ENCODE measurements around the gene FGF2. TPM values are rescaled to one million over a fixed set of nuclear protein-coding genes. Genes with fewer than 3 reads are reported as not detected.
A peak's percentile ranks its signal among the peaks of the same experiment; 100 is the strongest.

FGF2 gene
- total RNA-seq, 1 donor, result 86.5 TPM

GRCh38 chr4:122903766-122904288 lies 77.2 kb downstream of the FGF2 start:
- no peak for DNase-seq (ENCODE audit: insufficient read length, low spot score, missing footprints)
- H3K4me3 ChIP-seq (ENCODE audit: insufficient read depth, low read length), result no peak overlapping the region
- H3K27ac ChIP-seq (ENCODE audit: low read depth, low read length), result no peak overlapping the region
- H3K4me1 ChIP-seq (ENCODE audit: insufficient read depth, low read length), result peaks cover 26% of the 10 kb centered on the region
- H3K4me2 ChIP-seq (ENCODE audit: insufficient read depth, low read length), result no peak overlapping the region
- no peaks in the 10 kb centered on the region for H3K79me2 ChIP-seq (ENCODE audit: insufficient read depth, low read length)
- H3K36me3 ChIP-seq (ENCODE audit: insufficient read depth, low read length), result no peaks in the 10 kb centered on the region
- no peaks in the 10 kb centered on the region for H3K27me3 ChIP-seq (ENCODE audit: insufficient read depth, low read length)
- TF ChIP-seq, protein P1, sequence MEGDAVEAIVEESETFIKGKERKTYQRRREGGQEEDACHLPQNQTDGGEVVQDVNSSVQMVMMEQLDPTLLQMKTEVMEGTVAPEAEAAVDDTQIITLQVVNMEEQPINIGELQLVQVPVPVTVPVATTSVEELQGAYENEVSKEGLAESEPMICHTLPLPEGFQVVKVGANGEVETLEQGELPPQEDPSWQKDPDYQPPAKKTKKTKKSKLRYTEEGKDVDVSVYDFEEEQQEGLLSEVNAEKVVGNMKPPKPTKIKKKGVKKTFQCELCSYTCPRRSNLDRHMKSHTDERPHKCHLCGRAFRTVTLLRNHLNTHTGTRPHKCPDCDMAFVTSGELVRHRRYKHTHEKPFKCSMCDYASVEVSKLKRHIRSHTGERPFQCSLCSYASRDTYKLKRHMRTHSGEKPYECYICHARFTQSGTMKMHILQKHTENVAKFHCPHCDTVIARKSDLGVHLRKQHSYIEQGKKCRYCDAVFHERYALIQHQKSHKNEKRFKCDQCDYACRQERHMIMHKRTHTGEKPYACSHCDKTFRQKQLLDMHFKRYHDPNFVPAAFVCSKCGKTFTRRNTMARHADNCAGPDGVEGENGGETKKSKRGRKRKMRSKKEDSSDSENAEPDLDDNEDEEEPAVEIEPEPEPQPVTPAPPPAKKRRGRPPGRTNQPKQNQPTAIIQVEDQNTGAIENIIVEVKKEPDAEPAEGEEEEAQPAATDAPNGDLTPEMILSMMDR (IDR thresholded peaks at IDR 0.05; ENCODE audit: extremely low read depth, low read depth, low read length), result no peak
- no peaks in the 10 kb centered on the region for H4K20me1 ChIP-seq (ENCODE audit: insufficient read depth, low read length)
- no peak overlapping the region for H2AFZ ChIP-seq (ENCODE audit: low read length)
- no peaks in the 10 kb centered on the region for H3K9me3 ChIP-seq (ENCODE audit: low read depth, low read length)

- DNase-seq (ENCODE audit: insufficient read length, low spot score, missing footprints), result no peak
- no peaks in the 10 kb centered on the region for H3K4me1 ChIP-seq (ENCODE audit: insufficient read depth, low read length)
- TF ChIP-seq, protein P1 (IDR thresholded peaks at IDR 0.05; ENCODE audit: extremely low read depth, low read depth, low read length), result no peak
Observed at GRCh38 chr4:122906859-122907305, 80.3 kb downstream of the FGF2 start.

GRCh38 chr4:122908223-122908622 lies 81.6 kb downstream of the FGF2 start:
- Histone ChIP-seq H3K4me1 (ENCODE audit: insufficient read depth, low read length) (peaks cover 8% of the 10 kb centered on the region), H3K9me3 (ENCODE audit: low read depth, low read length) (no peaks in the 10 kb centered on the region), H3K36me3 (ENCODE audit: insufficient read depth, low read length) (no peaks in the 10 kb centered on the region), H3K4me2 (ENCODE audit: insufficient read depth, low read length) (no peak overlapping the region), H3K79me2 (ENCODE audit: insufficient read depth, low read length) (no peaks in the 10 kb centered on the region), H2AFZ (ENCODE audit: low read length) (no peak overlapping the region), H3K27ac (ENCODE audit: low read depth, low read length) (no peak overlapping the region), H3K4me3 (ENCODE audit: insufficient read depth, low read length) (no peak overlapping the region), H3K27me3 (ENCODE audit: insufficient read depth, low read length) (no peaks in the 10 kb centered on the region), H4K20me1 (ENCODE audit: insufficient read depth, low read length) (no peaks in the 10 kb centered on the region)
- peak; percentile 48 for DNase-seq (ENCODE audit: insufficient read length, low spot score, missing footprints)
- TF ChIP-seq, protein P1 (IDR thresholded peaks at IDR 0.05; ENCODE audit: extremely low read depth, low read depth, low read length), result no peak

More at GRCh38 chr4:122906859-122907305, 80.3 kb downstream of the FGF2 start:
- no peaks in the 10 kb centered on the region for H3K9me3 ChIP-seq (ENCODE audit: low read depth, low read length)
- H3K4me2 ChIP-seq (ENCODE audit: insufficient read depth, low read length), result no peak overlapping the region
- no peaks in the 10 kb centered on the region for H3K36me3 ChIP-seq (ENCODE audit: insufficient read depth, low read length)
- H3K79me2 ChIP-seq (ENCODE audit: insufficient read depth, low read length), result no peaks in the 10 kb centered on the region
- no peak overlapping the region for H3K27ac ChIP-seq (ENCODE audit: low read depth, low read length)
- no peaks in the 10 kb centered on the region for H4K20me1 ChIP-seq (ENCODE audit: insufficient read depth, low read length)
- no peaks in the 10 kb centered on the region for H3K27me3 ChIP-seq (ENCODE audit: insufficient read depth, low read length)
- H3K4me3 ChIP-seq (ENCODE audit: insufficient read depth, low read length), result no peak overlapping the region
- no peak overlapping the region for H2AFZ ChIP-seq (ENCODE audit: low read length)

GRCh38 chr4:122909683-122910082 lies 83.1 kb downstream of the FGF2 start:
- Histone ChIP-seq H3K4me2 (ENCODE audit: insufficient read depth, low read length) (no peak overlapping the region), H4K20me1 (ENCODE audit: insufficient read depth, low read length) (no peaks in the 10 kb centered on the region), H3K27ac (ENCODE audit: low read depth, low read length) (no peak overlapping the region), H3K4me3 (ENCODE audit: insufficient read depth, low read length) (no peak overlapping the region), H3K9me3 (ENCODE audit: low read depth, low read length) (no peaks in the 10 kb centered on the region), H3K4me1 (ENCODE audit: insufficient read depth, low read length) (peaks cover 19% of the 10 kb centered on the region), H2AFZ (ENCODE audit: low read length) (no peak overlapping the region), H3K36me3 (ENCODE audit: insufficient read depth, low read length) (no peaks in the 10 kb centered on the region), H3K27me3 (ENCODE audit: insufficient read depth, low read length) (no peaks in the 10 kb centered on the region), H3K79me2 (ENCODE audit: insufficient read depth, low read length) (no peaks in the 10 kb centered on the region)
- TF ChIP-seq, protein P1 (IDR thresholded peaks at IDR 0.05; ENCODE audit: extremely low read depth, low read depth, low read length), result no peak
- DNase-seq (ENCODE audit: insufficient read length, low spot score, missing footprints), result no peak
